A549 (cell line): Measurements from ENCODE around the gene PASD1. TPM values are rescaled to one million over a fixed set of nuclear protein-coding genes. Genes with fewer than 3 reads are reported as not detected.

ENCODE experiments used
- ATAC-seq, 2 experiments: fragments of 200-7000 bp in 1 of 2; fragments of >200 bp in 1 of 2; cut with Nextera tagmentation in 1 of 2; cut with Tn5 transposase in 1 of 2; 3 replicates each; pipeline versions ENCODE4 v1.8.0 to v1.9.1; 2018 to 2020; ENCODE audit warnings: mild to moderate bottlenecking in 1 of 2, moderate library complexity in 1 of 2
- CTCF ChIA-PET: fragments of 300-600 bp; sonication (Branson Sonifier 250); formaldehyde crosslinking; extraction: SDS; loops from one replicate; lab custom pipeline; 2021; ENCODE audit warnings: antibody characterized with exemption, inconsistent platforms; lab: Yijun Ruan, JAX
- POLR2A ChIA-PET: fragments of 350-600 bp; formaldehyde crosslinking; extraction: SDS; loops from one replicate; lab custom pipeline; 2021; ENCODE audit warnings: antibody characterized with exemption, inconsistent platforms; lab: Yijun Ruan, JAX
- DNase-seq, 2 experiments: peaks; one replicate each; pipeline versions ENCODE4 v3.0.0 to v3.0.0-alpha.2; 2011 to 2016; ENCODE audit warnings: low read depth in 1 of 2, low spot score in 1 of 2
- FAIRE-seq: peaks from 2 replicates; lab custom pipeline; 2011; peaks lifted over from hg19 to GRCh38; lab: Jason Lieb, UNC
- H3K27ac ChIP-seq, 2 experiments: fragments of >200 bp; sonication (Bioruptor Twin); formaldehyde crosslinking; 3 replicates each; pipeline ENCODE4 v1.5.1; 2016 to 2017
- H3K4me1 ChIP-seq: fragments of >200 bp; sonication (Bioruptor Twin); formaldehyde crosslinking; 3 replicates; pipeline ENCODE4 v1.6.1; 2016
- H3K4me2 ChIP-seq: fragments of >200 bp; sonication (Bioruptor Twin); formaldehyde crosslinking; 3 replicates; pipeline ENCODE4 v1.6.1; 2016
- H3K4me3 ChIP-seq: fragments of >200 bp; sonication (Bioruptor Twin); formaldehyde crosslinking; 3 replicates; pipeline ENCODE4 v1.5.1; 2016
- H3K9me3 ChIP-seq: fragments of >200 bp; sonication (Bioruptor Twin); formaldehyde crosslinking; 3 replicates; pipeline ENCODE4 v1.6.1; 2016
- BHLHE40 ChIP-seq: IDR thresholded peaks from 2 replicates; pipeline ENCODE4 v1.6.1; 2012; ENCODE audit warnings: low read depth, low read length, inconsistent platforms
- CBX2 ChIP-seq: fragments of 200-600 bp; sonication (generic); IDR thresholded peaks from 2 replicates; pipeline ENCODE4 v1.6.1; 2016; ENCODE audit warnings: low read depth, mild to moderate bottlenecking, borderline replicate concordance
- CBX8 ChIP-seq: fragments of 200-600 bp; sonication (generic); IDR thresholded peaks from 2 replicates; pipeline ENCODE4 v1.6.1; 2016
- EHMT2 ChIP-seq: fragments of 200-600 bp; sonication (generic); IDR thresholded peaks from 2 replicates; pipeline ENCODE4 v1.6.1; 2016; ENCODE audit warnings: antibody characterized with exemption, low read depth, mild to moderate bottlenecking, moderate library complexity
- ESRRA ChIP-seq: fragments of 150-350 bp; IDR thresholded peaks from 2 replicates; pipeline ENCODE4 v1.6.1; 2014; ENCODE audit warnings: mild to moderate bottlenecking, low read length, borderline replicate concordance
- FOXS1 ChIP-seq: fragments of 250-450 bp; sonication (Bioruptor Pico); IDR thresholded peaks from 2 replicates; pipeline ENCODE4 v1.5.0; 2020; ENCODE audit warnings: mild to moderate bottlenecking, moderate library complexity
- GATA3 ChIP-seq: IDR thresholded peaks from 2 replicates; pipeline ENCODE4 v1.6.1; 2012; ENCODE audit warnings: borderline replicate concordance
- HOXB5 ChIP-seq: fragments of 250-450 bp; sonication (Bioruptor Pico); IDR thresholded peaks from 2 replicates; pipeline ENCODE4 v1.5.0; 2020; ENCODE audit warnings: mild to moderate bottlenecking, moderate library complexity
- MAFK ChIP-seq: fragments of 450-650 bp; IDR thresholded peaks from 2 replicates; pipeline ENCODE4 v1.6.1; 2014; ENCODE audit not compliant: partially characterized antibody
- MAZ ChIP-seq: fragments of 150-350 bp; IDR thresholded peaks from 2 replicates; pipeline ENCODE4 v1.6.1; 2014; ENCODE audit warnings: antibody characterized with exemption, low read depth, low read length, borderline replicate concordance
- NR3C1 ChIP-seq: fragments of >200 bp; sonication (Bioruptor Twin); formaldehyde crosslinking; IDR thresholded peaks from 3 replicates; pipeline ENCODE4 v1.6.1; 2017
- POLR2AphosphoS2 ChIP-seq: conservative IDR thresholded peaks from 2 replicates; pipeline ENCODE4 v1.6.1; 2012; ENCODE audit warnings: low read length, improper control_type of control experiment, inconsistent platforms
- RCOR1 ChIP-seq: fragments of 150-350 bp; IDR thresholded peaks from 2 replicates; pipeline ENCODE4 v1.6.1; 2014; ENCODE audit warnings: antibody characterized with exemption, low read length, low read depth
- RFX5 ChIP-seq: fragments of 450-650 bp; IDR thresholded peaks from 2 replicates; pipeline ENCODE4 v1.7.1; 2014; ENCODE audit warnings: antibody characterized with exemption, mild to moderate bottlenecking, moderate library complexity
- SMC3 ChIP-seq: fragments of >200 bp; sonication (Bioruptor Twin); formaldehyde crosslinking; IDR thresholded peaks from 3 replicates; pipeline ENCODE4 v1.6.1; 2018; ENCODE audit warnings: inconsistent platforms
- TP53 ChIP-seq: fragments of 250-450 bp; sonication (Bioruptor Pico); IDR thresholded peaks from 2 replicates; pipeline ENCODE4 v1.5.0; 2021; ENCODE audit warnings: mild to moderate bottlenecking, moderate library complexity
- ZC3H11A ChIP-seq: fragments of 450-650 bp; IDR thresholded peaks from 2 replicates; pipeline ENCODE4 v1.6.1; 2014; ENCODE audit warnings: antibody characterized with exemption, mild to moderate bottlenecking
- ZSCAN20 ChIP-seq: fragments of 250-450 bp; sonication (Bioruptor Pico); IDR thresholded peaks from 2 replicates; pipeline ENCODE4 v1.8.0; 2022; ENCODE audit warnings: mild to moderate bottlenecking, moderate library complexity
- WGBS: methylation state at CpG from one replicate; pipeline ENCODE4 v1.1.6; 2017; ENCODE audit errors: missing lambda C conversion rate; 5-methylcytosine and 5-hydroxymethylcytosine counted together
- polyA plus RNA-seq, 4 experiments: library from polyadenylated mRNA; depleted of rRNA in 3 of 4; stranded (reverse); fragments of >200 nt; fragmentation: RNase III in 1 of 4; extraction: RNeasy Plus Mini Kit Qiagen cat#74134 plus additional on column Dnase treatment in 1 of 4; gene quantifications; 2 replicates in 3 of 4; 3 replicates in 1 of 4; pipeline ENCODE4 v1.2.3, GENCODE V29; 2011 to 2017
- TF ChIP-seq, protein P1 (sequence below): fragments of 250-450 bp; sonication (Bioruptor Pico); IDR thresholded peaks from 2 replicates; pipeline ENCODE4 v1.5.0; 2021; ENCODE audit warnings: mild to moderate bottlenecking, moderate library complexity, borderline replicate concordance
- TF ChIP-seq, protein P2 (sequence below): fragments of >200 bp; sonication (Bioruptor Twin); formaldehyde crosslinking; IDR thresholded peaks from 3 replicates; pipeline ENCODE4 v1.6.1; 2016
- TF ChIP-seq, protein P3 (sequence below): IDR thresholded peaks from 2 replicates; pipeline ENCODE4 v1.6.1; 2012
- TF ChIP-seq, protein P4 (sequence below): IDR thresholded peaks from 2 replicates; pipeline ENCODE4 v1.6.1; 2012; ENCODE audit warnings: low read depth, borderline replicate concordance
- TF ChIP-seq, protein P5 (sequence below): fragments of 150-350 bp; IDR thresholded peaks from 2 replicates; pipeline ENCODE4 v1.6.1; 2014; ENCODE audit warnings: low read depth, mild to moderate bottlenecking, low read length
- TF ChIP-seq, protein P6 (sequence below): fragments of >200 bp; sonication (Bioruptor Twin); formaldehyde crosslinking; IDR thresholded peaks from 2 replicates; pipeline ENCODE4 v1.6.1; 2016

Gene PASD1
- polyA plus RNA-seq, 2 of the 4 experiments (the other 2 are of a cell fraction), result not detected

DNA sequence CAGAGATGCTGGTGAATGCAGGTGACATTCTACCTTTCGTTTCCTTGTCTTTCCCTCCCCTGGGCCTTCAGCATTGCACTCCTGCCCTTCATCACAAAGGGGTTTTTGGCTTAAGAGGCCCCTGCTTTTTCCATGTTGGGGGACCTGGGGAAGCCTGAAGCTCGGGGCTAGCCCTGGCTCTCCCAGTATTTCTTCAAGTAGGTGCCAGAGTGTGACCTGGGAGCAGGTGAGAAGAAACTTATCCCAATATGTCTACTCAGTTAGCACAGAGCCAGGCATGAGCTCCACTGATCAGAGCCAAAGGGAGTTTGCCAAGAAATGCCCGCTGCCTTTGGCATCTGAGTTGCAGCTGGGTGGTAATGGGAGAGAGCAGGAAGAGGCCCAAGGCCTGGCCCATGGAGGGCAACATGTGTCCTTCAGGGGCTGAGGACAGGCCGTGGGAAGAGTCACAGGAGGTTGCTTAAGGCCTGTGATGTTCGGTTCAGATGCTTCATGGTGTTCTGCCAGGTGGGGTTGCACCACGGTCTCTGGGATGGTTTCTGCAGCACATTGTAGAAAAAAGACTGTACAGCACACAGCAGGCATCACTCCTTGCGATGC lies 139.4 kb downstream of the PASD1 start:
- FAIRE-seq, result no peak
- Histone ChIP-seq H3K9me3 (no peaks in the 10 kb centered on the region), H3K4me1 (no peaks in the 10 kb centered on the region), H3K4me3 (no peak overlapping the region), H3K4me2 (no peak overlapping the region), H3K27ac (no peak overlapping the region)
- no peak for DNase-seq
- TF ChIP-seq, protein P1, sequence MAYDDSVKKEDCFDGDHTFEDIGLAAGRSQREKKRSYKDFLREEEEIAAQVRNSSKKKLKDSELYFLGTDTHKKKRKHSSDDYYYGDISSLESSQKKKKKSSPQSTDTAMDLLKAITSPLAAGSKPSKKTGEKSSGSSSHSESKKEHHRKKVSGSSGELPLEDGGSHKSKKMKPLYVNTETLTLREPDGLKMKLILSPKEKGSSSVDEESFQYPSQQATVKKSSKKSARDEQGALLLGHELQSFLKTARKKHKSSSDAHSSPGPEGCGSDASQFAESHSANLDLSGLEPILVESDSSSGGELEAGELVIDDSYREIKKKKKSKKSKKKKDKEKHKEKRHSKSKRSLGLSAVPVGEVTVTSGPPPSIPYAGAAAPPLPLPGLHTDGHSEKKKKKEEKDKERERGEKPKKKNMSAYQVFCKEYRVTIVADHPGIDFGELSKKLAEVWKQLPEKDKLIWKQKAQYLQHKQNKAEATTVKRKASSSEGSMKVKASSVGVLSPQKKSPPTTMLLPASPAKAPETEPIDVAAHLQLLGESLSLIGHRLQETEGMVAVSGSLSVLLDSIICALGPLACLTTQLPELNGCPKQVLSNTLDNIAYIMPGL (CRISPR knock-in tag), result no peak
- no peak for TF ChIP-seq SMC3
- TF ChIP-seq ESRRA, result no peak
- TF ChIP-seq, protein P2, sequence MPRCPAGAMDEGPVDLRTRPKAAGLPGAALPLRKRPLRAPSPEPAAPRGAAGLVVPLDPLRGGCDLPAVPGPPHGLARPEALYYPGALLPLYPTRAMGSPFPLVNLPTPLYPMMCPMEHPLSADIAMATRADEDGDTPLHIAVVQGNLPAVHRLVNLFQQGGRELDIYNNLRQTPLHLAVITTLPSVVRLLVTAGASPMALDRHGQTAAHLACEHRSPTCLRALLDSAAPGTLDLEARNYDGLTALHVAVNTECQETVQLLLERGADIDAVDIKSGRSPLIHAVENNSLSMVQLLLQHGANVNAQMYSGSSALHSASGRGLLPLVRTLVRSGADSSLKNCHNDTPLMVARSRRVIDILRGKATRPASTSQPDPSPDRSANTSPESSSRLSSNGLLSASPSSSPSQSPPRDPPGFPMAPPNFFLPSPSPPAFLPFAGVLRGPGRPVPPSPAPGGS, result no peak
- TF ChIP-seq, protein P3, sequence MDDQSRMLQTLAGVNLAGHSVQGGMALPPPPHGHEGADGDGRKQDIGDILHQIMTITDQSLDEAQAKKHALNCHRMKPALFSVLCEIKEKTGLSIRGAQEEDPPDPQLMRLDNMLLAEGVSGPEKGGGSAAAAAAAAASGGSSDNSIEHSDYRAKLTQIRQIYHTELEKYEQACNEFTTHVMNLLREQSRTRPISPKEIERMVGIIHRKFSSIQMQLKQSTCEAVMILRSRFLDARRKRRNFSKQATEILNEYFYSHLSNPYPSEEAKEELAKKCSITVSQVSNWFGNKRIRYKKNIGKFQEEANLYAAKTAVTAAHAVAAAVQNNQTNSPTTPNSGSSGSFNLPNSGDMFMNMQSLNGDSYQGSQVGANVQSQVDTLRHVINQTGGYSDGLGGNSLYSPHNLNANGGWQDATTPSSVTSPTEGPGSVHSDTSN, result no peak
- TF ChIP-seq ZSCAN20 (CRISPR knock-in tag), result no peak
- no peak for TF ChIP-seq RFX5
- no peak for TF ChIP-seq BHLHE40
- TF ChIP-seq TP53 (CRISPR knock-in tag), result no peak
- no peak for TF ChIP-seq FOXS1 (CRISPR knock-in tag)
- TF ChIP-seq, protein P4, sequence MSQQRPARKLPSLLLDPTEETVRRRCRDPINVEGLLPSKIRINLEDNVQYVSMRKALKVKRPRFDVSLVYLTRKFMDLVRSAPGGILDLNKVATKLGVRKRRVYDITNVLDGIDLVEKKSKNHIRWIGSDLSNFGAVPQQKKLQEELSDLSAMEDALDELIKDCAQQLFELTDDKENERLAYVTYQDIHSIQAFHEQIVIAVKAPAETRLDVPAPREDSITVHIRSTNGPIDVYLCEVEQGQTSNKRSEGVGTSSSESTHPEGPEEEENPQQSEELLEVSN, result no peak
- TF ChIP-seq RCOR1, result no peak
- TF ChIP-seq POLR2AphosphoS2, result no peak
- TF ChIP-seq MAZ, result no peak
- TF ChIP-seq, protein P5, sequence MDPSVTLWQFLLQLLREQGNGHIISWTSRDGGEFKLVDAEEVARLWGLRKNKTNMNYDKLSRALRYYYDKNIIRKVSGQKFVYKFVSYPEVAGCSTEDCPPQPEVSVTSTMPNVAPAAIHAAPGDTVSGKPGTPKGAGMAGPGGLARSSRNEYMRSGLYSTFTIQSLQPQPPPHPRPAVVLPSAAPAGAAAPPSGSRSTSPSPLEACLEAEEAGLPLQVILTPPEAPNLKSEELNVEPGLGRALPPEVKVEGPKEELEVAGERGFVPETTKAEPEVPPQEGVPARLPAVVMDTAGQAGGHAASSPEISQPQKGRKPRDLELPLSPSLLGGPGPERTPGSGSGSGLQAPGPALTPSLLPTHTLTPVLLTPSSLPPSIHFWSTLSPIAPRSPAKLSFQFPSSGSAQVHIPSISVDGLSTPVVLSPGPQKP, result no peak
- TF ChIP-seq CBX2, result no peak
- TF ChIP-seq HOXB5 (CRISPR knock-in tag), result no peak
- POLR2A ChIA-PET, result no interaction called here
- ATAC-seq, result no peak
- 20% methylated on average over 7 of the region's 7 CpGs for WGBS
- CTCF ChIA-PET, result interaction anchor here (1.0 to 2.7 kb wide), 3 partner anchors 10 to 168 kb away, joined by 3 to 7 read pairs (median 4); no protein-coding TSS in a partner anchor

DNA sequence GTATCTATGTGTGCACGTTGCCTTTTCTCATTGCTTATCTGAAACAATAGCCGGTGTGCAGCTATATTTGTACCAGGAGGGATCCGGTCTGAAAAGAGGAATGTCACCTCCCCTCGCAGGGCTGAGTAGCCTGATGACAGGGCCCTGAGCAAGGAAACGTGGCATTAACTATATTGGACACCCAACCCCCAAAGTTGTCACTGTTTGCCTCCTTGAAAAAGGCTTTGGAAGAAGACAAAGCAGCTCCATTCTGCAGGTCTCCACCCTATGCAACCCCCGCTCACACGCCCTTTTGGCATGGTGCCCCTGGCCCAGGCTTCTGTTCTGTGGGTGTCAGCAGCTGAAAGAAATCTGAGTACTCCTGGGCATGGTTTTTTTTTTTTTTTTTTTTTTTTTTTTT lies 140.0 kb downstream of the PASD1 start:
- no peak overlapping the region for H3K27ac ChIP-seq
- 35% methylated on average over 7 of the region's 7 CpGs for WGBS
- no peaks in the 10 kb centered on the region for H3K9me3 ChIP-seq
- H3K4me3 ChIP-seq, result no peak overlapping the region
- no peaks in the 10 kb centered on the region for H3K4me1 ChIP-seq
- no peak overlapping the region for H3K4me2 ChIP-seq
- ATAC-seq, result no peak
- DNase-seq, result no peak
- POLR2A ChIA-PET, result no interaction called here
- TF ChIP-seq MAFK (no peak), ZSCAN20 (CRISPR knock-in tag) (no peak), GATA3 (no peak), ZC3H11A (no peak), EHMT2 (no peak), NR3C1 (no peak), SMC3 (no peak), CBX8 (no peak)
- TF ChIP-seq, protein P6, sequence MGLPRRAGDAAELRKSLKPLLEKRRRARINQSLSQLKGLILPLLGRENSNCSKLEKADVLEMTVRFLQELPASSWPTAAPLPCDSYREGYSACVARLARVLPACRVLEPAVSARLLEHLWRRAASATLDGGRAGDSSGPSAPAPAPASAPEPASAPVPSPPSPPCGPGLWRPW, result no peak
- TF ChIP-seq, protein P5, result no peak
- FAIRE-seq, result no peak
- CTCF ChIA-PET, result interaction anchor here (1.0 to 2.7 kb wide), 3 partner anchors 9 to 167 kb away, joined by 3 to 7 read pairs (median 4); no protein-coding TSS in a partner anchor
